GM12874 (cell line): ENCODE data around the gene HSD11B1L.
A peak's percentile ranks its signal among the peaks of the same experiment; 100 is the strongest.

Source experiments
- TF ChIP-seq, protein P1 (sequence below): IDR thresholded peaks from 2 replicates; pipeline ENCODE4 v1.5.1; 2011; ENCODE audit warnings: low read depth, mild to moderate bottlenecking, control low read depth, low read length, moderate library complexity; ENCODE audit not compliant: insufficient read depth

The HSD11B1L gene

DNA sequence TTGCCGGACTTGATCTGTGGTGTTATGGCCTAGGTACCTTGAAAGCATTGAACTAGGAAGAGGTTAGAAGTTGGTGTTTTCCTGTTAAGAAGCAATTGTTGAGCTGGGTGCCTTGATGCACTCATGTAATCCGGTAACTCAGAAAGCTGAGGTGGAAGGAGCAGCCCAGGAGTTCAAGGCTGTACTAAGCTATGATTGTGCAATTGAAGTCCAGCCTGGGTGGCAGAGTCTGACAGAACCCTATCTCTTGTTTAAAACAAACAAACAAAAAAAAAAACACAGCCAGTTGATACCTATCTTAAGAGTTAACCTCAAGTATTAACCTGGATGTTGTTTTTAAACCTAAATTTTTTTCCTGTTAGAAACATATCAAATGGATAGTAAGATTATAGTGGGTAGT, 38.6 kb upstream of the HSD11B1L start:
- TF ChIP-seq, protein P1, sequence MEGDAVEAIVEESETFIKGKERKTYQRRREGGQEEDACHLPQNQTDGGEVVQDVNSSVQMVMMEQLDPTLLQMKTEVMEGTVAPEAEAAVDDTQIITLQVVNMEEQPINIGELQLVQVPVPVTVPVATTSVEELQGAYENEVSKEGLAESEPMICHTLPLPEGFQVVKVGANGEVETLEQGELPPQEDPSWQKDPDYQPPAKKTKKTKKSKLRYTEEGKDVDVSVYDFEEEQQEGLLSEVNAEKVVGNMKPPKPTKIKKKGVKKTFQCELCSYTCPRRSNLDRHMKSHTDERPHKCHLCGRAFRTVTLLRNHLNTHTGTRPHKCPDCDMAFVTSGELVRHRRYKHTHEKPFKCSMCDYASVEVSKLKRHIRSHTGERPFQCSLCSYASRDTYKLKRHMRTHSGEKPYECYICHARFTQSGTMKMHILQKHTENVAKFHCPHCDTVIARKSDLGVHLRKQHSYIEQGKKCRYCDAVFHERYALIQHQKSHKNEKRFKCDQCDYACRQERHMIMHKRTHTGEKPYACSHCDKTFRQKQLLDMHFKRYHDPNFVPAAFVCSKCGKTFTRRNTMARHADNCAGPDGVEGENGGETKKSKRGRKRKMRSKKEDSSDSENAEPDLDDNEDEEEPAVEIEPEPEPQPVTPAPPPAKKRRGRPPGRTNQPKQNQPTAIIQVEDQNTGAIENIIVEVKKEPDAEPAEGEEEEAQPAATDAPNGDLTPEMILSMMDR: no peak

DNA sequence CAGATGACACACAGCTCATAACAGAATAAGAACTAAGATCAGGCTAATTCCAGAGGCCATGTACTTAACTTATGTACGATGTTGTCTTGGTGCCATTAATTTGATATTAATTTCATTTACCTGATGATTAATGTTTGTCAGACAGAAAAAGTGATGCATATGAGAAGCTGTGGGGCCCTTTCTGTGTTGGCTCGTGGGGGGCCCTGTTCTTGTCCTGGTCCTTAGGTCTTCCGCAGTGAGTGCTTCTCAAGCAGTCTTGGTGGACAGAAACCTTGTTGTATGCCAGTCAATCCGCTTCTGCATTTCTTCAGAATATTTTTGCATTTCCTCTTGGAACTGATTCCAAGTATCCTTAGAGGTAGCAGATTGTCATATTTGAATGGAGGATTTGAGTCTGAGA, 37.8 kb upstream of the HSD11B1L start:
- TF ChIP-seq, protein P1: no peak

DNA sequence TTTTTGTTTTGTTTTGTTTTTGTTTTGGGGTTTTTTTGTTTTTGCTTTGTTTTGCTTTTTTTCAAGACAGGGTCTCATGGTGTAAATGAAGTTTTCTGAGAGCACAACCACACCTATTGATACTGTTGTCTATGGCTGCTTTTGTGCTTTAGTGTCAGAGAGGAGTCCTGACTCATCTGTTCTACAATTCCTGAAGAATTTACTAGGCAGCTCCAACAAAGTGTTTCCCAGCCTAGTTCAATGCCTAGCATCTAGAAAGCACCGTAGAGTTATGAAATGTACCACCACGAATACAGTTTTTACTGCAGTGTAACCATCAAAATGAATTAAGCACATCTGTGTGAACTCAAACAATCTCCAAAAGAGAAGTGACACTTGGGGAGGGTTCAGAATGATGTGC, 36.8 kb upstream of the HSD11B1L start:
- TF ChIP-seq, protein P1: no peak

GRCh38 chr19:5645409-5645808, 35.4 kb upstream of the HSD11B1L start:
- TF ChIP-seq, protein P1: no peak

- TF ChIP-seq, protein P1: no peak
Observed at GRCh38 chr19:5646703-5647102, 34.1 kb upstream of the HSD11B1L start.

- TF ChIP-seq, protein P1: no peak
Observed at GRCh38 chr19:5648464-5648863, 32.4 kb upstream of the HSD11B1L start.

DNA sequence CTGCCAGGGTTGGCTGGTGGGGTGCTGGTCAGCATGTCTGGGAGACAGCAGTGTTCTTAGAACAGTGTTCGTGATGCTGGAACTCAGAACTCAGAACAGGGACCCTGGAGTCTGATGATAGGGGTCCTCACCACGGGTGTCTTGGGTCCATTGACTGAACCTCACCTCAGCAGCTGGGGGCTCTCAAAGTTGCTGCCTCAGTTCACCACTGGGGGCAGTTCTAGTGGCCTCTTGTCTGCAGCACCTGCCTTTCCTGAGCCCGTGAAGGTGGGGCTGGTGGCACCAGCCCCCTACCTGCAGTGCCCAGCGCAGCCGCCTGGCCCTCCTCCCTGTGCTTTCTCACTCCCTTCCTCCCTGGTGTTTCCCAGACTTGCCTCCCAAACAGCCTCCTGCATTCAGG, 29.5 kb upstream of the HSD11B1L start:
- TF ChIP-seq, protein P1: 0 out of 2 replicates have a peak, but pooled peaks have one; percentile 15

GRCh38 chr19:5652261-5652660, 28.6 kb upstream of the HSD11B1L start:
- TF ChIP-seq, protein P1: no peak
